Activated CD8-positive, alpha-beta memory T cell treated with anti-CD3 and anti-CD28 coated beads, Interleukin-2, amount 50 U/mL, for 1 hour (primary cell): ENCODE results near the gene BTK.

ENCODE experiments used
- DNase-seq: peaks from one replicate; pipeline ENCODE4 v3.0.0-alpha.2; 2020; ENCODE audit errors: extremely low read depth

BTK gene

GRCh38 chrX:101385795-101386541 lies at the start of gene BTK:
Gene BTK (minus strand): TSS chrX:101386191. CDS start chrX:101375284, 10,907 bp downstream.
- no peak for DNase-seq

- no peak for DNase-seq
These were observed 44.6 kb upstream of the BTK start for GRCh38 chrX:101430457-101431078.

GRCh38 chrX:101429934-101430333 lies 43.9 kb upstream of the BTK start:
- DNase-seq = no peak

DNA sequence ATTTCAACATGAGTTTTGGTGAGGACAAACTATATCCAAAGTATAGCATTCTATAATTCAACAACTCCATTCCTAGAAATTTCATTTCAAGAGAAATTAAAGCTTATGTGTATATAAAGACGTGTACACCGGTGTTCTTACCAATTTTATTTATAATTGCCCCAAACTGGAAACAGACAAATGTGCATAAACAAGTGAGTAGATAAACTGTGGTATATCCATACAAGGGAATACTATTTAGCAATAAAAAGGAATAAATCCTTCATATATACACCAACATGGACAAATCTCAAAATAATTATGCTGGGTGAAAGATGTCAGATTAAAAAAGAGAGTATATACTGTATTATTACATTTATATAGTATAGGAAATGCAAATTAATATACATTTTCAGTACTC lies 42.0 kb upstream of the BTK start:
- no peak for DNase-seq

DNA sequence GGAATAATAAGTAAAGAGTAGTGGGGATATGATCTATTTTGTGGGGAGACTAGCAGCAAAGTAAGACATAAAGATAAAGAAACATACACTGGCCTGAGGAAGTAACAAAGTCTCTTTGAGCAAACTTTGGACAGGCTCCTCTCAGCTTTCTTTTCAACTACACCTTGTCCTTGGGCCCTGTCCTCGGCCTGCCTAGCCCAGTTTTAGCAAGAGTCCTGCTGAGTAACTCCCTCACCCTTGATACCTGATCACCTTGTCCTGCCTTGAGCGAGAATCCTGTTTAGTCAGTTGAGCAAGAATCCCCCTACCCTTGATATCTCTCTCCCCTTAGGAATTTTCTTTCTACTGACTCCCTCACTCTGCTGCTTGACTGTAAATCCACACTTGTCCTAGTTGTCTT lies 33.5 kb upstream of the BTK start:
- no peak for DNase-seq

DNA sequence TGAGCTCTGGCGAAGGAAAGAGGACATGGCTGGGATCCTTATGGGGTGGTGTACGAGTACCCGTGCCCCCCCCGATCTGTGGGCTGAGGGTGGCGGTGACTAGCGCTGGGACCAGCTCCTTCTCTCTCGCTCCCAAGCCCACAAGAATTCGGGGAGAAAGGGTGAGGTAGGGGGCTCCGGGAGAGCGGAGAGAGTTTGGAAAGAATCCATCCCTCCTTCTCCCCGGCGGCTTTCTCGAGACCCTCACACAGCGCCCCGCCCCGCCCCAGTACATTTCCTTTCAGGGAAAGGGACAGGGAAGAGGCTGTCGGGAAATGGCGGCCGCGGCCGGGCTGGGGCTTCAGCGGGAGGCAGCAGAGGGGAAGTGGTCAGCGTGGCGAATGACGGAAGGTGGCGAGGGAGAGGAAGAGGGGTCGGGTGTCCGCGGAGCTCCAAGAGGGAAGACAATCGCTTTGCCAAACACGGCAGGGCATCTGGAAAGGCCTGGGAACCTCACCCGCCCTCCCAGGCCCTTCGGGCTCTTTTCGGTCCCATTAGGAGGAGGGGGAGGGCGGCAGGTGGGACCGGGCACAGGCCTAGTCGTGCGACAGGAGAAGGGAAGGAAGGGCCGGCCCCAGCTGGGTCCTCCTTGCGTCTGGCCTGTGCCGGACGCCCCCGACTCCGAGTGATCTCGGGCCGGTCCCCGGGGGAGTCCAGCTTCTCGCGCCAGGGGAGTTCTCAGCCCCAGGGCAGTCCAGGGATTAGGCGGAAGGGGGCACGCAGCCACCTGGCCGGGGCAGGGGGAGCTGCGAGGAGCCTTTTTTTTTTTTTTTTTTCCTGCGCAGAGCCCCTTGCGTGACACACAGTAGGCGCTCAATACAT lies 32.2 kb upstream of the BTK start:
- DNase-seq = no peak

GRCh38 chrX:101417190-101417589 lies 31.2 kb upstream of the BTK start:
- no peak for DNase-seq

GRCh38 chrX:101416691-101417090 lies 30.7 kb upstream of the BTK start:
- DNase-seq = no peak

- DNase-seq = peak; percentile 18
These were observed 29.5 kb upstream of the BTK start for GRCh38 chrX:101415180-101416145.

GRCh38 chrX:101411984-101412383 lies 26.0 kb upstream of the BTK start:
- DNase-seq = no peak

DNA sequence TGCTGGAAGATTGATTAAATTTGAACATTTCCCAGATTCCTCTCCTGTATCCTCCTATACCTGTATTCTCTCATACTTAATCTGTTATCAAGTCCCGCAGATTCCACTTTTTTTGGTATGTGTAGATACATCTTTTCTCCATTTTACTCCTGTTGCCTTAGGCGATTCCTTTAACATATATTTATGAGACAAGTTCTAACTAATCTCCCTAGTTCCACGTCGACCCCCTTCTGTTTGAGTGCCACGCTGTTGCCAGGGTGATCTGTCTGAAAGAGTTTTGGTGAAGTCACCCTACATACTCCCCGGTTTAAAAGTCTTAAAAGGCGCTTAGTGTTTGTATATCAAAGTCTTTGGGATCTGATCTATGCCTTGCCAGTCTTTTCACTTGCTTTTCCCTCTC lies 24.5 kb upstream of the BTK start:
- DNase-seq = no peak

DNA sequence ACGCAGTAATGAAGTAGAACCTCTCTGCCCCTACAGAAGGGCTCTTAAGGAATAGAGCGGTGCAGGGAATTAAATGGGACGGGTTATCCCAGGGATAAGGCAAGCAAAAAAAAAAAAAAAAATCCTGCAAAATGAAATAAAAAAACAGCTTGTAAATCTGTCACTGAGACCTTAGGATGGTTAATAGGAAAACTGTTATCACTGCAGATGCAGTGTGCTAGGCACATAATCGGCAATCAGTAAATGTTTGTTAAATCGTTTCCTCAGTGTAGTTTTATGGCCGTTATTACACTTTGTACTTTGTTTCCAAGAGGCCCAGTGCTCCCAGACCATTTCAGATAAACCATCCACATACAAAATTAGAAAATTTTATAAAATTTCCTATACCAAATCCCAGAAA lies 23.1 kb upstream of the BTK start:
- no peak for DNase-seq

DNA sequence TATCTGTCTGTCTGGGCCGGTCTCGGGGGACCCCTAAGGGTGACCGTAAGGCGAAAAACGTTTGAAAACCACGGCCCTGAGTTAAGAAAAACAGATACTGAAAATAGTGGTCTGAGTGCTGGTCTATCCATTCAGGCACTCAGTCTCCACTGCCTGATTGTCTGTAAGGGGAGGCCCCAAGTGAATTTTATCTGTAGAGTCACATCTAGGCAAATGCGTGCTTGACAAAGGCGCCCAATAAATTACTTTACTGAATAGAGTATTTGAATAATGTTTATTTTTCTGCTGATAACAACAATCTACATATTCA lies 22.5 kb upstream of the BTK start:
- DNase-seq = no peak

- DNase-seq = peak; percentile 75
These were observed 21.9 kb upstream of the BTK start, which contains the start of the genes GLA and HNRNPH2 for GRCh38 chrX:101407748-101408531. Gene GLA (minus strand): TSS chrX:101407925. CDS start chrX:101407903, 22 bp downstream. Gene HNRNPH2 (plus strand): TSS chrX:101408222. CDS start chrX:101411989, 3,767 bp downstream.

GRCh38 chrX:101407167-101407747 lies 21.3 kb upstream of the BTK start:
- no peak for DNase-seq

- DNase-seq = no peak
These were observed 13.8 kb upstream of the BTK start for GRCh38 chrX:101399825-101400224.

GRCh38 chrX:101398694-101399093 lies 12.7 kb upstream of the BTK start:
- DNase-seq = no peak

DNA sequence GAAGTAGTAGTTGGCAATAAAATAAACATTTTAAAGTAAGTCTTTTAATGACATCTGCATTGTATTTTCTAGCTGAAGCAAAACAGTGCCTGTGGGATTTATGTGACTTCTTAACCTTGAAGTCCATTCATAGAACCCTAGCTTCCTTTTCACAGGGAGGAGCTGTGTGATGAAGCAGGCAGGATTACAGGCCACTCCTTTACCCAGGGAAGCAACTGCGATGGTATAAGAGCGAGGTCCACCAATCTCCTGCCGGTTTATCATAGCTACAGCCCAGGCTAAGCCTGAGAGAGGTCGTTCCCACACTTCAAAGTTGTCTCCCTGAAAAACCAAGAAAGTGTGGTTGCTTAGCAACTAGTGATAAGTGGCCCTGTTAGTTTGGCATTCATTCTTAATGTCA lies 11.8 kb upstream of the BTK start:
- no peak for DNase-seq

GRCh38 chrX:101395789-101396188 lies 9.8 kb upstream of the BTK start:
- no peak for DNase-seq

DNA sequence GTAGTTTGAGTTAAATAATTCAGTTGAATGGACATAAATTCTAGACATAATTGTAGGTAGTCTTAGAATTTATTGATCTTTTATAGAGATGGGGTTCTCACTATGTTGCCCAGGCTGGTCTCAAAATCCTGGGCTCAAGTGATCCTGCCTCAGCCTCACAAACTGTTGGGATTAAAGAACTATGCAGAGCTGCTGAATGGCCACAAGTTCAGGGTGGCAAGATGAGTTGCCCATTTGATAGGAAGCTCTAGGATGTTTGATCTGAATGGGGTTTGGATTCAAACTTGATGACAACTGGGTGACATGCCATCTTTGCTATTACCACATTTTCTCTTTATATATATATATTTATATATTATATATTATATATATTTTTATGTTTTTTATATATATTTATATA lies 8.4 kb upstream of the BTK start:
- no peak for DNase-seq
